Measurements from ENCODE around the gene HDAC3.

HDAC3 gene

DNA sequence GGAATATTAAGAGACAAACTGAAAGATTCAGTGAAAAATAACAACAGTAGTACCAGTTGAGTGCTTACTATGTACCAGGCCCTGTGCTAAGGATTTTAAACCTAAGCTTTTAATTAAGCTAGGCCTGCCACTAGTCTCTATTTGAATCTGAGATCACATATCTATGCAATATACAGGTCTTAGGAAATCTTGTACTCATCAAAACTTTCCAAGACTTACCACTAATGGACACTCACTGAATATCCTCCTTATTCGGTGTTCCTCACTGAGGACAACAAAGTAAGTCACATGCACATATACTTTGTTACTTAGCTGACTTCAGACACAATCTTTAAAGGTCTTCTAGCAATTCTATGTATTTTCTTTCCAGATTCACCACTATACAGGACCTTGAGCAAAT, 50.4 kb downstream of the HDAC3 start:
- peaks cover 41% of the 10 kb centered on the region for H3K36me3 Mint-ChIP-seq (ENCODE audit: low read depth)
- no peak overlapping the region for H3K4me3 Mint-ChIP-seq
- H3K9me3 Mint-ChIP-seq = no peaks in the 10 kb centered on the region
- H3K4me1 Mint-ChIP-seq = no peaks in the 10 kb centered on the region
- DNase-seq = no peak
- H3K27me3 Mint-ChIP-seq (ENCODE audit: low read depth, poor library complexity) = no peaks in the 10 kb centered on the region
- H3K27ac Mint-ChIP-seq = no peak overlapping the region
- TF ChIP-seq, protein P1, sequence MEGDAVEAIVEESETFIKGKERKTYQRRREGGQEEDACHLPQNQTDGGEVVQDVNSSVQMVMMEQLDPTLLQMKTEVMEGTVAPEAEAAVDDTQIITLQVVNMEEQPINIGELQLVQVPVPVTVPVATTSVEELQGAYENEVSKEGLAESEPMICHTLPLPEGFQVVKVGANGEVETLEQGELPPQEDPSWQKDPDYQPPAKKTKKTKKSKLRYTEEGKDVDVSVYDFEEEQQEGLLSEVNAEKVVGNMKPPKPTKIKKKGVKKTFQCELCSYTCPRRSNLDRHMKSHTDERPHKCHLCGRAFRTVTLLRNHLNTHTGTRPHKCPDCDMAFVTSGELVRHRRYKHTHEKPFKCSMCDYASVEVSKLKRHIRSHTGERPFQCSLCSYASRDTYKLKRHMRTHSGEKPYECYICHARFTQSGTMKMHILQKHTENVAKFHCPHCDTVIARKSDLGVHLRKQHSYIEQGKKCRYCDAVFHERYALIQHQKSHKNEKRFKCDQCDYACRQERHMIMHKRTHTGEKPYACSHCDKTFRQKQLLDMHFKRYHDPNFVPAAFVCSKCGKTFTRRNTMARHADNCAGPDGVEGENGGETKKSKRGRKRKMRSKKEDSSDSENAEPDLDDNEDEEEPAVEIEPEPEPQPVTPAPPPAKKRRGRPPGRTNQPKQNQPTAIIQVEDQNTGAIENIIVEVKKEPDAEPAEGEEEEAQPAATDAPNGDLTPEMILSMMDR (IDR thresholded peaks at IDR 0.05) = no peak

DNA sequence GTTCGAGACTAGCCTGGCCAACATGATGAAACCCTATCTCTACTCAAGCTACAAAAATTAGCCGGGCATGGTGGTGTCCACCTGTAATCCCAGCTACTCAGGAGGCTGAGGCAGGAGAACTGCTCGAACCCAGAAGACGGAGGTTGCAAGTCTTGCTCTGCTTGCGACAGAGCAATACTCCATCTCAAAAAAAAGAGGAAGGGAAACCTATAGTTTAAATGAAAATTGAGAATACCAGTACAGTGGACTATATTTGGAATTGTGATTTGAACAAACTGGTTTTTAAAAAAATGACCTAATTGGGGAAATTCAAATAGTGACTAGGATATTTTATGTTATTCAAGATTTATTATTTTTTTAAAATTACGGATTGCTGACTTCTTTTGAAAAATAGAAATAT, 51.1 kb downstream of the HDAC3 start:
- H3K27me3 Mint-ChIP-seq (ENCODE audit: low read depth, poor library complexity) = no peaks in the 10 kb centered on the region
- no peak overlapping the region for H3K27ac Mint-ChIP-seq
- peaks cover 48% of the 10 kb centered on the region for H3K36me3 Mint-ChIP-seq (ENCODE audit: low read depth)
- DNase-seq = no peak
- no peaks in the 10 kb centered on the region for H3K9me3 Mint-ChIP-seq
- no peak overlapping the region for H3K4me3 Mint-ChIP-seq
- H3K4me1 Mint-ChIP-seq = no peaks in the 10 kb centered on the region
- TF ChIP-seq, protein P1 (IDR thresholded peaks at IDR 0.05) = no peak

DNA sequence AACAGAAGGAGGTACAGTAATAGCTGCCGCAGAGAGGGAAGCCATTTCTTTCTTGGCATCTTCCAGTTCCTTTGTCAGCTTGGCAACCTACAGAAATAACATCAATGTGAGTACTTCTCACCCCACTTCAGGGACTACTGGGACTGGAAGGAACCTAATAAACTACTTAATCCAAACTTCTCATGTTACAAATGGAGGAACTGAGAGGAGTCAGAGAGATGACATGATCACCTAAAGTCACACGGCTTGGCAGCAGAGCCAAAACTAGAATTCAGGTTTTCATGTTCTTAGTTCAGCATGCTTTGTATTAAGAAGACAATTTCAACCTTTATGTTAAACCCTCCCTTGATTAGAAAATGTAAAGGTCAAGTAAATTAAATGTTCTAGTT, 62.5 kb downstream of the HDAC3 start:
- H3K4me1 Mint-ChIP-seq = peaks cover 16% of the 10 kb centered on the region
- H3K27ac Mint-ChIP-seq = no peak overlapping the region
- H3K9me3 Mint-ChIP-seq = no peaks in the 10 kb centered on the region
- no peak for DNase-seq
- no peaks in the 10 kb centered on the region for H3K27me3 Mint-ChIP-seq (ENCODE audit: low read depth, poor library complexity)
- TF ChIP-seq, protein P1 (IDR thresholded peaks at IDR 0.05) = no peak
- peaks cover 58% of the 10 kb centered on the region for H3K36me3 Mint-ChIP-seq (ENCODE audit: low read depth)
- no peak overlapping the region for H3K4me3 Mint-ChIP-seq

DNA sequence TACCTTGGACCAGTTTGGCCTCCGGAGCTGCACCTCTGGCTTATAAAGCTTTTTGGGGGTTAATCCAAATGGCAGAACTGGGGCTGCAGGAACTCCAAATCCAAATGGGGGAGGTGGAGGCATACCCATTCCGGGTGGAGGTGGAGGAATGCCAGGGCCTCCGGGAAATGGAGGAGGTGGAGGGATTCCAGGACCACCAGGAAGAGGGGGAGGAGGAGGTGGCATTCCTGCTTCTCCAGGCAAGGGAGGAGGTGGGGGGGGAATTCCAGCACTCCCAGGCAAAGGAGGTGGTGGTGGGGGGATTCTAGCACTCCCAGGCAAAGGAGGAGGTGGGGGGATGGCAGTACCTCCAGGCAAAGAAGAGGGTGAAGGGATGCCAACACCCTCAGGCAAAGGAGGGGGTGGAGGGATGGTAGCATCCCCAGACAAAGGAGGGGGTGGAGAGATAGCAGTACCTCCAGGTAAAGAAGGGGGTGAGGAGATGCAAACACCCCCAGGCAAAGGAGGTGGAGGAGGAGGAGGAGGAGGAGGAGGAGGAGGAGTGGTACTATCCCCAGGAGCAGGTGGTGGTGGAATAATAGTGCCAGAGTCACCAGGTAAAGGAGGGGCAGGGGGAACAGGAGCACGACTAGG, 63.0 kb downstream of the HDAC3 start:
- Mint-ChIP-seq H3K27ac (no peak overlapping the region), H3K4me3 (no peak overlapping the region), H3K9me3 (no peaks in the 10 kb centered on the region), H3K36me3 (ENCODE audit: low read depth) (peaks cover 54% of the 10 kb centered on the region), H3K27me3 (ENCODE audit: low read depth, poor library complexity) (no peaks in the 10 kb centered on the region), H3K4me1 (peaks cover 16% of the 10 kb centered on the region)
- no peak for DNase-seq
- TF ChIP-seq, protein P1 (IDR thresholded peaks at IDR 0.05) = no peak
